Peyer's patch (tissue), 4 donors: ENCODE data around the gene RYK.

Experiments used
- CTCF ChIP-seq, 6 experiments: fragments of 450-650 bp in 4 of 6; fragments of 200-600 bp in 2 of 6; sonication (generic) in 1 of 6; IDR thresholded peaks; one replicate each; pipeline ENCODE4 v1.5.1; 2017 to 2019; ENCODE audit warnings: antibody characterized with exemption in 6 of 6, mild to moderate bottlenecking in 3 of 6, moderate library complexity in 1 of 6
- POLR2A ChIP-seq, 2 donors: fragments of 450-650 bp; IDR thresholded peaks; one replicate each; pipeline ENCODE4 v1.5.1; 2017; ENCODE audit warnings: antibody characterized with exemption in 2 of 2, mild to moderate bottlenecking in 2 of 2, moderate library complexity in 2 of 2

GRCh38 chr3:134276086-134276485 lies 25.4 kb upstream of the RYK start:
- TF ChIP-seq POLR2A (IDR thresholded peaks at IDR 0.05) = no peak
- TF ChIP-seq CTCF (IDR thresholded peaks at IDR 0.05) = no peak
